Measurements from ENCODE around the gene HNRNPA0. TPM values are rescaled to one million over a fixed set of nuclear protein-coding genes. Genes with fewer than 3 reads are reported as not detected.

The HNRNPA0 gene
- total and polyA plus RNA-seq, 12 donors = 7.9 to 23.8 (median 17.4) TPM

- H3K4me1 ChIP-seq = peaks cover 4 to 32% (median 28%) of the 10 kb centered on the region in 9 donors
- H3K27ac ChIP-seq = peak overlapping the region; percentile 92 to 100 (median 99)
- 27 to 29% methylated on average over 36 of the region's 36 CpGs for WGBS, 2 donors
- peak overlapping the region; percentile 69 to 97 (median 88) for H3K4me3 ChIP-seq
- peaks cover 0 to 30% (median 0%) of the 10 kb centered on the region in 9 donors for H3K36me3 ChIP-seq
- intact Hi-C loops (cut with DNase I) = loop anchor here in 4 of 10 donors (5.0 to 10.0 kb wide), 3 partner anchors 277 to 380 kb away; partner anchors contain the start of genes FAM13B (in 2 of the 4) and NME5 (in 2 of the 4)
- ATAC-seq = peak in 7 of 8 donors; percentile 5 to 53 (median 13)
- H3K27me3 ChIP-seq = no peaks in the 10 kb centered on the region
- no peak for DNase-seq
- no peaks in the 10 kb centered on the region for H3K9me3 ChIP-seq
- peak in 1 of 9 donors; percentile 1 for TF ChIP-seq CTCF (IDR thresholded peaks at IDR 0.05)
These were observed 999 bp upstream of the HNRNPA0 start for GRCh38 chr5:137754961-137755762.

GRCh38 chr5:137753691-137754187 lies 424 bp downstream of the HNRNPA0 start:
- 0 to 2% methylated on average over 45 of the region's 45 CpGs for WGBS, 2 donors
- Histone ChIP-seq H3K4me3 (peak overlapping the region; percentile 69 to 97 (median 88)), H3K27ac (peak overlapping the region; percentile 92 to 100 (median 99)), H3K4me1 (peaks cover 4 to 44% (median 39%) of the 10 kb centered on the region in 9 donors), H3K9me3 (no peaks in the 10 kb centered on the region), H3K36me3 (peaks cover 0 to 32% (median 0%) of the 10 kb centered on the region in 9 donors), H3K27me3 (no peaks in the 10 kb centered on the region)
- TF ChIP-seq CTCF (IDR thresholded peaks at IDR 0.05) = no peak
- intact Hi-C loops (cut with DNase I) = loop anchor here in 4 of 10 donors (5.0 to 10.0 kb wide), 3 partner anchors 279 to 381 kb away; partner anchors contain the start of genes FAM13B (in 2 of the 4) and NME5 (in 2 of the 4)
- ATAC-seq = peak; percentile 10 to 43 (median 22)
- peak in 1 of 2 donors; percentile 64 for DNase-seq

GRCh38 chr5:137752905-137753690 lies 1.1 kb downstream of the HNRNPA0 start:
- Histone ChIP-seq H3K9me3 (no peaks in the 10 kb centered on the region), H3K36me3 (peaks cover 0 to 32% (median 0%) of the 10 kb centered on the region in 9 donors), H3K4me1 (peaks cover 4 to 50% (median 41%) of the 10 kb centered on the region in 9 donors), H3K27me3 (no peaks in the 10 kb centered on the region), H3K4me3 (peak overlapping the region; percentile 69 to 97 (median 88)), H3K27ac (peak overlapping the region; percentile 92 to 100 (median 99))
- DNase-seq (peak; percentile 42 to 51), ATAC-seq (peak in 4 of 8 donors; percentile 0 to 19 (median 3))
- TF ChIP-seq CTCF (IDR thresholded peaks at IDR 0.05) = no peak
- intact Hi-C loops (cut with DNase I) = loop anchor here in 4 of 10 donors (5.0 to 10.0 kb wide), 3 partner anchors 279 to 382 kb away; partner anchors contain the start of genes FAM13B (in 2 of the 4) and NME5 (in 2 of the 4)
- WGBS, 2 donors = 1% methylated on average over 63 of the region's 63 CpGs

Data from heart right ventricle (tissue), 16 donors.